SU-DHL-6 (cell line): Measurements from ENCODE around the gene VPS35L.

Source experiments
- EZH2phosphoT487 ChIP-seq: fragments of 200-600 bp; sonication (generic), shearing (Covaris generic); conservative IDR thresholded peaks from 2 replicates; pipeline ENCODE4 v1.6.1; 2018; ENCODE audit warnings: mild to moderate bottlenecking, antibody characterized with exemption, low read length, moderate library complexity, mixed read lengths
- TF ChIP-seq, protein P1 (sequence below): fragments of 200-600 bp; sonication (generic); IDR thresholded peaks from one replicate; pipeline ENCODE4 v1.5.1; 2017; ENCODE audit warnings: antibody characterized with exemption, mild to moderate bottlenecking, low read length, moderate library complexity; ENCODE audit not compliant: insufficient read depth, poor library complexity, severe bottlenecking

DNA sequence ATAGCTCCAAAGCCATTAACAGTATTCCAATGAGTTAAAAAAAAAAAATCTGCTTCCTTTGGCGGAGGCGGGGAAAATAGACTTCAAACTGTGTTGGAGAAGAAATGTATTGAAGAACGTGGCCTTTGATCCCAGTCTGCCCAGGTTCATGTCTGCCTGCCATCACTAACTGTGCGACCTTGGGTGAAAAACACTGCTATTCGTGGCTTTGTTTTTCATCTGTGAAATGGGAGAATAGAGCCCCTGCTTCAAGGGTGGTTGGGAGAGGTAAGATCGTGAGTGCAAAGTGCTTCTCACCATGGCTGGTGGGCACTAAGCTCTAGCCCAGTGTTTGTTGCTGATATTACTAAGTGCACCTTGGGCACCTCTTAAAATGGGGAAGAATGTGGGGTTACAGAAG lies 69.5 kb downstream of the VPS35L start:
- TF ChIP-seq, protein P1, sequence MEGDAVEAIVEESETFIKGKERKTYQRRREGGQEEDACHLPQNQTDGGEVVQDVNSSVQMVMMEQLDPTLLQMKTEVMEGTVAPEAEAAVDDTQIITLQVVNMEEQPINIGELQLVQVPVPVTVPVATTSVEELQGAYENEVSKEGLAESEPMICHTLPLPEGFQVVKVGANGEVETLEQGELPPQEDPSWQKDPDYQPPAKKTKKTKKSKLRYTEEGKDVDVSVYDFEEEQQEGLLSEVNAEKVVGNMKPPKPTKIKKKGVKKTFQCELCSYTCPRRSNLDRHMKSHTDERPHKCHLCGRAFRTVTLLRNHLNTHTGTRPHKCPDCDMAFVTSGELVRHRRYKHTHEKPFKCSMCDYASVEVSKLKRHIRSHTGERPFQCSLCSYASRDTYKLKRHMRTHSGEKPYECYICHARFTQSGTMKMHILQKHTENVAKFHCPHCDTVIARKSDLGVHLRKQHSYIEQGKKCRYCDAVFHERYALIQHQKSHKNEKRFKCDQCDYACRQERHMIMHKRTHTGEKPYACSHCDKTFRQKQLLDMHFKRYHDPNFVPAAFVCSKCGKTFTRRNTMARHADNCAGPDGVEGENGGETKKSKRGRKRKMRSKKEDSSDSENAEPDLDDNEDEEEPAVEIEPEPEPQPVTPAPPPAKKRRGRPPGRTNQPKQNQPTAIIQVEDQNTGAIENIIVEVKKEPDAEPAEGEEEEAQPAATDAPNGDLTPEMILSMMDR: no peak
- TF ChIP-seq EZH2phosphoT487: no peak
